GM19467 (cell line): ENCODE measurements around the gene LRRK1.

Experiments
- ATAC-seq: cut with Tn5 transposase; IDR thresholded peaks from one replicate; pipeline ENCODE4 v1.9.1; 2021; ENCODE audit warnings: mild to moderate bottlenecking, moderate library complexity; ENCODE audit not compliant: unreplicated experiment

LRRK1 gene

GRCh38 chr15:101052031-101052620 lies 133.0 kb downstream of the LRRK1 start:
- ATAC-seq: no peak

- no peak for ATAC-seq
Observed at GRCh38 chr15:101052681-101053121, 133.5 kb downstream of the LRRK1 start.

- ATAC-seq: no peak
Observed at GRCh38 chr15:101053261-101053660, 134.1 kb downstream of the LRRK1 start.

- ATAC-seq: no peak
Observed at GRCh38 chr15:101054116-101054515, 135.0 kb downstream of the LRRK1 start.

- ATAC-seq: no peak
Observed at GRCh38 chr15:101054991-101055390, 135.8 kb downstream of the LRRK1 start.

GRCh38 chr15:101055411-101055810 lies 136.3 kb downstream of the LRRK1 start:
- ATAC-seq: no peak

- ATAC-seq: no peak
Observed at GRCh38 chr15:101056366-101057334, 137.5 kb downstream of the LRRK1 start.

- ATAC-seq: no peak
Observed at GRCh38 chr15:101057841-101058407, 138.8 kb downstream of the LRRK1 start.

GRCh38 chr15:101058735-101059134 lies 139.6 kb downstream of the LRRK1 start:
- ATAC-seq: no peak

- no peak for ATAC-seq
Observed at GRCh38 chr15:101059381-101060341, 140.5 kb downstream of the LRRK1 start.

GRCh38 chr15:101060576-101061551 lies 141.7 kb downstream of the LRRK1 start:
- ATAC-seq: no peak

GRCh38 chr15:101062063-101062462 lies 142.9 kb downstream of the LRRK1 start:
- no peak for ATAC-seq

- ATAC-seq: no peak
Observed at GRCh38 chr15:101062471-101063171, 143.5 kb downstream of the LRRK1 start.

- no peak for ATAC-seq
Observed at GRCh38 chr15:101063212-101063611, 144.1 kb downstream of the LRRK1 start.

- no peak for ATAC-seq
Observed at GRCh38 chr15:101063891-101064794, 145.0 kb downstream of the LRRK1 start.

- ATAC-seq: no peak
Observed at GRCh38 chr15:101064795-101065569, 145.8 kb downstream of the LRRK1 start.
